ENCODE results near the gene S1PR2.

- TF ChIP-seq CTCF (IDR thresholded peaks at IDR 0.05) (no peak), POLR2A (IDR thresholded peaks at IDR 0.05) (no peak)
Observed at GRCh38 chr19:10191347-10191746, 39.8 kb downstream of the S1PR2 start.
